ENCODE measurements around the gene TMEM60. TPM values are rescaled to one million over a fixed set of nuclear protein-coding genes. Genes with fewer than 3 reads are reported as not detected.

The TMEM60 gene
- total and polyA plus RNA-seq, 2 donors (not counting 1 experiment from before 2014, with no cell fraction given) = 5.0 to 20.4 TPM

GRCh38 chr7:77783545-77783944, 14.7 kb downstream of the TMEM60 start:
- Mint-ChIP-seq H3K4me3 (no peak overlapping the region), H3K9me3 (ENCODE audit: insufficient read depth) (no peaks in the 10 kb centered on the region), H3K4me1 (peaks cover 10% of the 10 kb centered on the region), H3K27me3 (no peaks in the 10 kb centered on the region), H3K27ac (no peak overlapping the region)
- CTCF ChIA-PET = interaction anchor here (1.0 kb wide), 1 partner anchor 18 kb away, joined by 4 read pairs; no protein-coding TSS in a partner anchor
- H2AFZ ChIP-seq (ENCODE audit: insufficient read depth, low read depth, low read length, poor library complexity, severe bottlenecking) = no peak overlapping the region
- no CpG with 5 or more reads among the region's 3 CpGs for WGBS (ENCODE audit: insufficient coverage)
- no peaks in the 10 kb centered on the region for H4K20me1 ChIP-seq (ENCODE audit: control insufficient read depth, insufficient read depth, low read length, poor library complexity, severe bottlenecking)
- H3K4me3 ChIP-seq (ENCODE audit: control extremely low read depth in 1 of 5, extremely low read depth in 1 of 5, insufficient read depth in 1 of 5, low read depth in 2 of 5, low read length in 4 of 5) = no peak overlapping the region
- H3K27me3 ChIP-seq (replicated peaks in 1 of 4; ENCODE audit: control extremely low read depth in 1 of 4, control insufficient read depth in 3 of 4, insufficient read depth in 4 of 4, low read length in 3 of 4) = no peaks in the 10 kb centered on the region
- no peak overlapping the region for H3K27ac ChIP-seq (ENCODE audit: low read length in 2 of 2)
- POLR2A ChIA-PET = no interaction called here
- H3K4me1 ChIP-seq (ENCODE audit: control insufficient read depth in 2 of 2, insufficient read depth in 2 of 2, low read length in 2 of 2) = no peaks in the 10 kb centered on the region
- intact Hi-C loops (cut with micrococcal nuclease) = no loop called here
- H3K36me3 ChIP-seq (replicated peaks in 1 of 2; ENCODE audit: control extremely low read depth in 1 of 2, control insufficient read depth in 1 of 2, extremely low read depth in 1 of 2, insufficient read depth in 2 of 2, low read length in 1 of 2) = peaks cover 0 to 21% of the 10 kb centered on the region in 2 experiments
- no peak for DNase-seq
- no peaks in the 10 kb centered on the region for H3K9me3 ChIP-seq (ENCODE audit: control extremely low read depth in 1 of 3, control insufficient read depth in 2 of 3, insufficient read depth in 1 of 3, low read length in 2 of 3)
- H3K4me2 ChIP-seq (replicated peaks; ENCODE audit: low read depth, low read length, poor library complexity, severe bottlenecking) = no peak overlapping the region
- no peak overlapping the region for H3K9ac ChIP-seq (ENCODE audit: low read length)
- ATAC-seq (ENCODE audit: low read depth) = no peak
- H3K79me2 ChIP-seq (ENCODE audit: control insufficient read depth, insufficient read depth, low read length) = peaks cover 4% of the 10 kb centered on the region
- TF ChIP-seq EZH2 (IDR thresholded peaks at IDR 0.05; ENCODE audit: borderline replicate concordance, insufficient read depth, low read depth, low read length, poor library complexity, severe bottlenecking) = no peak
- TF ChIP-seq, protein P1, sequence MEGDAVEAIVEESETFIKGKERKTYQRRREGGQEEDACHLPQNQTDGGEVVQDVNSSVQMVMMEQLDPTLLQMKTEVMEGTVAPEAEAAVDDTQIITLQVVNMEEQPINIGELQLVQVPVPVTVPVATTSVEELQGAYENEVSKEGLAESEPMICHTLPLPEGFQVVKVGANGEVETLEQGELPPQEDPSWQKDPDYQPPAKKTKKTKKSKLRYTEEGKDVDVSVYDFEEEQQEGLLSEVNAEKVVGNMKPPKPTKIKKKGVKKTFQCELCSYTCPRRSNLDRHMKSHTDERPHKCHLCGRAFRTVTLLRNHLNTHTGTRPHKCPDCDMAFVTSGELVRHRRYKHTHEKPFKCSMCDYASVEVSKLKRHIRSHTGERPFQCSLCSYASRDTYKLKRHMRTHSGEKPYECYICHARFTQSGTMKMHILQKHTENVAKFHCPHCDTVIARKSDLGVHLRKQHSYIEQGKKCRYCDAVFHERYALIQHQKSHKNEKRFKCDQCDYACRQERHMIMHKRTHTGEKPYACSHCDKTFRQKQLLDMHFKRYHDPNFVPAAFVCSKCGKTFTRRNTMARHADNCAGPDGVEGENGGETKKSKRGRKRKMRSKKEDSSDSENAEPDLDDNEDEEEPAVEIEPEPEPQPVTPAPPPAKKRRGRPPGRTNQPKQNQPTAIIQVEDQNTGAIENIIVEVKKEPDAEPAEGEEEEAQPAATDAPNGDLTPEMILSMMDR (IDR thresholded peaks at IDR 0.05) = no peak

DNA sequence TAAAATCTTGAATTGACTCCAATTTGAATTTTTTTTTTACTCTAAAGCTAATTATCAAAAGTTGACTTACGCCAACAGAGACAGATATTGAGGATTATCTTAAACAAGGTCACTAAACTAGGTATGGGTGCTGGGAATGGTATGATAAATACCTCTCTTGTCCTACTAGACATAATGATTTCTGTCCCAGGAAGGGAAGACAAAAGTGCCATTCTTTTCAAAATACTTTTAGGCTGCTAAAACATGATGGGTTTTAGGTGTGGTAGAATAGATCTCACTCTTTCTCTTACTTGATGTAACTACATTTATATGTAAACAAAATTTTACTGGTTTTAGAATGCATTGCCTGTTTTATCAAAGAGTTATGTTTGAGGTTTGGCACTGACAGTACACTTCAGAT, 15.1 kb downstream of the TMEM60 start:
- Histone ChIP-seq H3K36me3 (replicated peaks in 1 of 2; ENCODE audit: control extremely low read depth in 1 of 2, control insufficient read depth in 1 of 2, extremely low read depth in 1 of 2, insufficient read depth in 2 of 2, low read length in 1 of 2) (peaks cover 0 to 25% of the 10 kb centered on the region in 2 experiments), H3K4me2 (replicated peaks; ENCODE audit: low read depth, low read length, poor library complexity, severe bottlenecking) (no peak overlapping the region), H3K9ac (ENCODE audit: low read length) (no peak overlapping the region), H4K20me1 (ENCODE audit: control insufficient read depth, insufficient read depth, low read length, poor library complexity, severe bottlenecking) (no peaks in the 10 kb centered on the region), H3K27ac (ENCODE audit: low read length in 2 of 2) (no peak overlapping the region), H3K4me3 (ENCODE audit: control extremely low read depth in 1 of 5, extremely low read depth in 1 of 5, insufficient read depth in 1 of 5, low read depth in 2 of 5, low read length in 4 of 5) (no peak overlapping the region), H3K4me1 (ENCODE audit: control insufficient read depth in 2 of 2, insufficient read depth in 2 of 2, low read length in 2 of 2) (no peaks in the 10 kb centered on the region), H2AFZ (ENCODE audit: insufficient read depth, low read depth, low read length, poor library complexity, severe bottlenecking) (no peak overlapping the region), H3K27me3 (replicated peaks in 1 of 4; ENCODE audit: control extremely low read depth in 1 of 4, control insufficient read depth in 3 of 4, insufficient read depth in 4 of 4, low read length in 3 of 4) (no peaks in the 10 kb centered on the region), H3K79me2 (ENCODE audit: control insufficient read depth, insufficient read depth, low read length) (peaks cover 4% of the 10 kb centered on the region), H3K9me3 (ENCODE audit: control extremely low read depth in 1 of 3, control insufficient read depth in 2 of 3, insufficient read depth in 1 of 3, low read length in 2 of 3) (no peaks in the 10 kb centered on the region)
- CTCF ChIA-PET = interaction anchor here (1.0 kb wide), 1 partner anchor 18 kb away, joined by 4 read pairs; no protein-coding TSS in a partner anchor
- POLR2A ChIA-PET = no interaction called here
- Mint-ChIP-seq H3K27ac (no peak overlapping the region), H3K27me3 (no peaks in the 10 kb centered on the region), H3K4me3 (no peak overlapping the region), H3K9me3 (ENCODE audit: insufficient read depth) (no peaks in the 10 kb centered on the region), H3K4me1 (peaks cover 10% of the 10 kb centered on the region)
- ATAC-seq (ENCODE audit: low read depth) (no peak), DNase-seq (no peak)
- intact Hi-C loops (cut with micrococcal nuclease) = no loop called here
- no CpG with 5 or more reads among the region's 1 CpG for WGBS (ENCODE audit: insufficient coverage)
- TF ChIP-seq, protein P1 (IDR thresholded peaks at IDR 0.05) = no peak
- no peak for TF ChIP-seq EZH2 (IDR thresholded peaks at IDR 0.05; ENCODE audit: borderline replicate concordance, insufficient read depth, low read depth, low read length, poor library complexity, severe bottlenecking)

Data from B cell (primary cell).